Mesendoderm (in vitro differentiated cells): ENCODE data around the gene ZBTB7C.

Experiments
- DNase-seq: peaks from one replicate; pipeline ENCODE4 v3.0.0; 2013
- H2AK5ac ChIP-seq: 2 replicates; pipeline ENCODE4 v1.6.1; 2013; ENCODE audit warnings: low read length, inconsistent platforms
- H2BK120ac ChIP-seq: 2 replicates; pipeline ENCODE4 v1.6.1; 2013; ENCODE audit warnings: low read depth, mild to moderate bottlenecking, low read length, moderate library complexity, mixed read lengths
- H2BK15ac ChIP-seq: replicated peaks from 2 replicates; pipeline ENCODE4 v1.6.1; 2013; ENCODE audit warnings: low read depth, mild to moderate bottlenecking, moderate library complexity
- H2BK5ac ChIP-seq: 2 replicates; pipeline ENCODE4 v1.6.1; 2013; ENCODE audit warnings: low read length, inconsistent platforms
- H3K18ac ChIP-seq: 2 replicates; pipeline ENCODE4 v1.6.1; 2013; ENCODE audit warnings: mild to moderate bottlenecking, low read length, mixed read lengths
- H3K23ac ChIP-seq: one replicate; pipeline ENCODE4 v1.6.1; 2013; ENCODE audit warnings: low read length
- H3K27ac ChIP-seq: 2 replicates; pipeline ENCODE4 v1.5.1; 2013; ENCODE audit warnings: low read depth, mild to moderate bottlenecking, inconsistent platforms, low read length, moderate library complexity
- H3K27me3 ChIP-seq: 2 replicates; pipeline ENCODE4 v1.6.1; 2013; ENCODE audit warnings: low read length, control low read depth, mild to moderate bottlenecking, inconsistent platforms; ENCODE audit not compliant: insufficient read depth, poor library complexity
- H3K36me3 ChIP-seq: 2 replicates; pipeline ENCODE4 v1.6.1; 2013; ENCODE audit warnings: low read length, inconsistent platforms; ENCODE audit not compliant: control insufficient read depth, insufficient read depth
- H3K4ac ChIP-seq: one replicate; pipeline ENCODE4 v1.6.1; 2013; ENCODE audit warnings: low read depth, mild to moderate bottlenecking, low read length, moderate library complexity
- H3K4me1 ChIP-seq: 2 replicates; pipeline ENCODE4 v1.6.1; 2013; ENCODE audit warnings: low read depth, low read length, inconsistent platforms; ENCODE audit not compliant: control insufficient read depth
- H3K4me2 ChIP-seq: 2 replicates; pipeline ENCODE4 v1.6.1; 2013; ENCODE audit warnings: low read length
- H3K4me3 ChIP-seq: 2 replicates; pipeline ENCODE4 v1.5.1; 2013; ENCODE audit warnings: mild to moderate bottlenecking, low read length
- H3K56ac ChIP-seq: one replicate; pipeline ENCODE4 v1.6.1; 2013; ENCODE audit warnings: low read length
- H3K79me1 ChIP-seq: 2 replicates; pipeline ENCODE4 v1.6.1; 2013; ENCODE audit warnings: low read length, inconsistent platforms
- H3K79me2 ChIP-seq: 2 replicates; pipeline ENCODE4 v1.6.1; 2013; ENCODE audit warnings: mild to moderate bottlenecking, low read length; ENCODE audit not compliant: control insufficient read depth, insufficient read depth
- H3K9ac ChIP-seq: 2 replicates; pipeline ENCODE4 v1.6.1; 2013; ENCODE audit warnings: low read length, inconsistent platforms
- H4K5ac ChIP-seq: one replicate; pipeline ENCODE4 v1.6.1; 2013; ENCODE audit warnings: low read length
- H4K8ac ChIP-seq: one replicate; pipeline ENCODE4 v1.6.1; 2013; ENCODE audit warnings: low read depth, mild to moderate bottlenecking, control low read depth, low read length, moderate library complexity
- WGBS: extraction: QIAGEN DNeasy Blood & Tissue Kit; methylation state at CpG from one replicate; pipeline ENCODE4 v1.1.7; 2013; ENCODE audit warnings: low lambda C conversion rate, missing lambda C conversion rate; ENCODE audit not compliant: insufficient coverage; ENCODE audit errors: extremely low coverage; 5-methylcytosine and 5-hydroxymethylcytosine counted together

The ZBTB7C gene

GRCh38 chr18:48219037-48219809 is 190.0 kb downstream of the ZBTB7C start:
- Histone ChIP-seq H4K5ac (no peak overlapping the region), H3K79me2 (no peaks in the 10 kb centered on the region), H3K56ac (no peak overlapping the region), H3K4me3 (no peak overlapping the region), H3K4ac (no peak overlapping the region), H3K36me3 (no peaks in the 10 kb centered on the region), H3K27me3 (no peaks in the 10 kb centered on the region), H3K27ac (no peak overlapping the region), H3K79me1 (no peaks in the 10 kb centered on the region), H3K18ac (no peak overlapping the region), H2BK120ac (no peak overlapping the region), H3K9ac (no peak overlapping the region), H2BK15ac (no peak overlapping the region), H2BK5ac (no peak overlapping the region), H3K4me1 (no peaks in the 10 kb centered on the region), H3K23ac (no peak overlapping the region), H3K4me2 (no peak overlapping the region), H4K8ac (no peak overlapping the region), H2AK5ac (no peak overlapping the region)
- DNase-seq, result no peak
- no CpG with 5 or more reads among the region's 6 CpGs for WGBS

DNA sequence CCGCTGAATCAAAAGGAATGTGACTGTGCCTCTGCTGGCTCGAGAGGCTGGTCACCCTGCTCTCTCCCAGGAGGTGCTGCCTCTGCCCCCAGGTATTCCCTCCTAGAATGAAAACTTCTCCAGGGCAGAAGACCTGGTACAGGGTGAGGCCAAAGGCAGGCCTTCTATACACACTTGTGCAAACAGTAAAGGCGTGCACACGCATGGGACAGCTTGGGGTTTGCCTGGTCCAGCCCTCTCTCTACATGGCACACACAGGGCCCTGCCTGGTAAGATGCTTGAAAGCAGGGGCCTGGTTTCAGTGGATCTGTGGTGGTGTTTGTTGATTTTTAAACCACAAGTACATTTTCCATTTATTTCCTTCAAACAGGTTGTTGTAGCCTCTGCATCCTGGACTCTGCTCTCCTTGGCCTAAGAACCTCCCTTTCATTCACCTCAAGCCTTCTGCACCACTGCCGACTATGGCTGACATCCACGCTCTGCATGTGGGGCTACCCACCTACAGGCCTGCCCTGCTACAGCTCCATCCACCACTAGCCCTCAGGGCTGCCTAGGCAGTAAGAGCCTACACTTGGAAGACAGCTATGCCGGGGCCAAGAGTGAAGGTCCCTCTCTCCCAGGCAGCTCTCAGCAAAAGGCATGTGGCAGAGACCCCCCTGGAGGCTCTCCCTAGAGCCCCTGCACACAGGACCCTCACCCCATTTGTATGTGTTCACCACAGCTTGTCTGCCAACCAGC is 190.7 kb downstream of the ZBTB7C start:
- no peak overlapping the region for H3K18ac ChIP-seq
- H3K4ac ChIP-seq, result no peak overlapping the region
- no peak overlapping the region for H2BK5ac ChIP-seq
- H3K4me3 ChIP-seq, result no peak overlapping the region
- H3K23ac ChIP-seq, result no peak overlapping the region
- H3K79me1 ChIP-seq, result no peaks in the 10 kb centered on the region
- no peak overlapping the region for H3K4me2 ChIP-seq
- no CpG with 5 or more reads among the region's 7 CpGs for WGBS
- no peaks in the 10 kb centered on the region for H3K27me3 ChIP-seq
- H3K9ac ChIP-seq, result no peak overlapping the region
- H4K5ac ChIP-seq, result no peak overlapping the region
- no peaks in the 10 kb centered on the region for H3K79me2 ChIP-seq
- no peak overlapping the region for H3K27ac ChIP-seq
- no peak overlapping the region for H4K8ac ChIP-seq
- H3K56ac ChIP-seq, result no peak overlapping the region
- H2BK120ac ChIP-seq, result no peak overlapping the region
- no peaks in the 10 kb centered on the region for H3K4me1 ChIP-seq
- DNase-seq, result no peak
- no peak overlapping the region for H2BK15ac ChIP-seq
- H2AK5ac ChIP-seq, result no peak overlapping the region
- no peaks in the 10 kb centered on the region for H3K36me3 ChIP-seq

GRCh38 chr18:48217258-48218250 is 191.6 kb downstream of the ZBTB7C start:
- Histone ChIP-seq H3K4me1 (no peaks in the 10 kb centered on the region), H3K4me2 (no peak overlapping the region), H3K36me3 (no peaks in the 10 kb centered on the region), H2BK5ac (no peak overlapping the region), H3K27ac (no peak overlapping the region), H3K27me3 (no peaks in the 10 kb centered on the region), H3K23ac (no peak overlapping the region), H3K18ac (no peak overlapping the region), H2AK5ac (no peak overlapping the region), H4K8ac (no peak overlapping the region), H2BK120ac (no peak overlapping the region), H3K4me3 (no peak overlapping the region), H3K79me2 (no peaks in the 10 kb centered on the region), H4K5ac (no peak overlapping the region), H3K4ac (no peak overlapping the region), H3K9ac (no peak overlapping the region), H2BK15ac (no peak overlapping the region), H3K56ac (no peak overlapping the region), H3K79me1 (no peaks in the 10 kb centered on the region)
- no peak for DNase-seq
- WGBS, result no CpG with 5 or more reads among the region's 15 CpGs

DNA sequence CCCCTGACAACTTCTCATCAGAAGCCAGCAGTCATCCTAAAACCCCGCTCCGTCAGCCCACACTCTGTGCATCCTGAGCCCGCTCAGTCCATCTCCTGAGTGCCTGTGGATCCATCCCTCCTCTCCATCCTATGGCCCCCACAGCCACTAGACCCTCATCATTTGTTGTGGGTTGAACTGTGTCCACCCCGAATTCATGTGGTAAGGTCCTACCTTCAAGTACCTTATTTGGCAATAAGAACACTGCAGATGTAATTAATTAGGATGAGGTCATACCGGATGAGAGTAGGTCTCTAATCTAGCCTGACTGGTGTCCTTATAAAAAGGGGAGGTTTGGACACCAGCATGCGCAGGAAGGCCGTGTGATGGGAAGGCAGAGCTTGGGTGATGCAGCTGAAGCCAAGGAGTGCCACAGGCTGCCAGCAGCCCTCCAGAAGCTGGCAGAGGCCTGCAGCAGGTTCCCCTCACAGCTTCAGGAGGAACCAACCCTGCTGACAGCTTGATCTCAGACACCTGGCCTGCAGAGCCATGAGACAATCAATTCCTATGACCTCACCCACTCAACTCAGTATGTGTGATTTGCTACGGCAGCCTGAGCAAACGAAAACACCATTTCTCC is 192.4 kb downstream of the ZBTB7C start:
- Histone ChIP-seq H3K9ac (no peak overlapping the region), H3K18ac (no peak overlapping the region), H3K79me1 (no peaks in the 10 kb centered on the region), H3K27ac (no peak overlapping the region), H4K8ac (no peak overlapping the region), H2BK5ac (no peak overlapping the region), H3K4ac (no peak overlapping the region), H3K27me3 (no peaks in the 10 kb centered on the region), H3K4me1 (no peaks in the 10 kb centered on the region), H3K4me3 (no peak overlapping the region), H3K4me2 (no peak overlapping the region), H4K5ac (no peak overlapping the region), H3K79me2 (no peaks in the 10 kb centered on the region), H2AK5ac (no peak overlapping the region), H3K23ac (no peak overlapping the region), H2BK15ac (no peak overlapping the region), H3K56ac (no peak overlapping the region), H2BK120ac (no peak overlapping the region), H3K36me3 (no peaks in the 10 kb centered on the region)
- DNase-seq, result no peak
- WGBS, result no CpG with 5 or more reads among the region's 9 CpGs

DNA sequence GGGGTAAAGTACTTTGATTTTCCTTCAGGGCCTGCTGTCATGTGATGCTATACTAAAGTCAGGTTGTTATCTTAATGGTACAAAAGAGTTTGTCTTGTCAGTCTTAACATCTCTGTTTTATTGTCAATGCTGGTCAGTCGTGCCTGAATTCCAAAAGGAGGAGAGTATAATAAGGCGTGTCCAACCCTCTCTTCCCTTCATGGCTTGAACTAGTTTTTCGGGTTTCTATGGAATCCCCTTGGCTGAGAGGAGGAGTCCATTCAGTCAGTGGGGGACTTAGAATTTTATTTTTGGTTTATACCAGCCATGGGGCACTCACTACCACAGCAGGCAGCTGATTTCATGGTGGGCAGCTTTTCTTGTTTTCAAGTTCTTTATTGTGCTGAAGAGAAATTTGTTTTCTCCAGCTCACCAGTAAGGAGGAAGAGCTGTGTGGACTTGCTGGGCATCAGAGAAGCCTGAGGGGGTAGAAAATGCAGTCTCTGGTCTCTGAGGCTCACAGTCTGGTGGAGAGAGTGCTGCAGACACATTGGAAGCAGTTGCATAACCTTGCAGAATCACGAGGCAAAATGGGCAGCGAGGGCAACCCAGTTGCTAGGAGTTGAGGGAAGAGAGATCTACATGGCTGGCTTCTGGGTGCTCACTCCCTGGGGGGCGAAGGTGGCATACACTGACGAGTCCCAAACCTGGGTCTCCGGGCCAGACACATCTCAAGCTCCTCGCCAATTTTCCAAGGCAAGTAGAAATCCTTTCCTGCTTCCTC is 193.1 kb downstream of the ZBTB7C start:
- no peak overlapping the region for H3K4me3 ChIP-seq
- no peaks in the 10 kb centered on the region for H3K79me1 ChIP-seq
- no peak overlapping the region for H2AK5ac ChIP-seq
- no peaks in the 10 kb centered on the region for H3K4me1 ChIP-seq
- no peak for DNase-seq
- no peaks in the 10 kb centered on the region for H3K36me3 ChIP-seq
- H3K4ac ChIP-seq, result no peak overlapping the region
- no peak overlapping the region for H3K23ac ChIP-seq
- no peak overlapping the region for H3K9ac ChIP-seq
- no peak overlapping the region for H4K8ac ChIP-seq
- H2BK15ac ChIP-seq, result no peak overlapping the region
- H3K27ac ChIP-seq, result no peak overlapping the region
- H3K79me2 ChIP-seq, result no peaks in the 10 kb centered on the region
- no peak overlapping the region for H3K4me2 ChIP-seq
- no peak overlapping the region for H4K5ac ChIP-seq
- H3K56ac ChIP-seq, result no peak overlapping the region
- H2BK5ac ChIP-seq, result no peak overlapping the region
- no peak overlapping the region for H2BK120ac ChIP-seq
- H3K27me3 ChIP-seq, result no peaks in the 10 kb centered on the region
- WGBS, result no CpG with 5 or more reads among the region's 9 CpGs
- no peak overlapping the region for H3K18ac ChIP-seq
